GM18519 (cell line): Measurements from ENCODE around the gene MOB1A.
A peak's percentile ranks its signal among the peaks of the same experiment; 100 is the strongest.
"Not testable (repeated sequence)": the region's sequence is repeated elsewhere in the genome, so short reads cannot be mapped to it uniquely, and the experiment has no call there.

Source experiments
- ATAC-seq: cut with Tn5 transposase; IDR thresholded peaks from one replicate; pipeline ENCODE4 v1.9.1; 2021; ENCODE audit warnings: mild to moderate bottlenecking, moderate library complexity; ENCODE audit not compliant: unreplicated experiment, low FRiP score

MOB1A gene

DNA sequence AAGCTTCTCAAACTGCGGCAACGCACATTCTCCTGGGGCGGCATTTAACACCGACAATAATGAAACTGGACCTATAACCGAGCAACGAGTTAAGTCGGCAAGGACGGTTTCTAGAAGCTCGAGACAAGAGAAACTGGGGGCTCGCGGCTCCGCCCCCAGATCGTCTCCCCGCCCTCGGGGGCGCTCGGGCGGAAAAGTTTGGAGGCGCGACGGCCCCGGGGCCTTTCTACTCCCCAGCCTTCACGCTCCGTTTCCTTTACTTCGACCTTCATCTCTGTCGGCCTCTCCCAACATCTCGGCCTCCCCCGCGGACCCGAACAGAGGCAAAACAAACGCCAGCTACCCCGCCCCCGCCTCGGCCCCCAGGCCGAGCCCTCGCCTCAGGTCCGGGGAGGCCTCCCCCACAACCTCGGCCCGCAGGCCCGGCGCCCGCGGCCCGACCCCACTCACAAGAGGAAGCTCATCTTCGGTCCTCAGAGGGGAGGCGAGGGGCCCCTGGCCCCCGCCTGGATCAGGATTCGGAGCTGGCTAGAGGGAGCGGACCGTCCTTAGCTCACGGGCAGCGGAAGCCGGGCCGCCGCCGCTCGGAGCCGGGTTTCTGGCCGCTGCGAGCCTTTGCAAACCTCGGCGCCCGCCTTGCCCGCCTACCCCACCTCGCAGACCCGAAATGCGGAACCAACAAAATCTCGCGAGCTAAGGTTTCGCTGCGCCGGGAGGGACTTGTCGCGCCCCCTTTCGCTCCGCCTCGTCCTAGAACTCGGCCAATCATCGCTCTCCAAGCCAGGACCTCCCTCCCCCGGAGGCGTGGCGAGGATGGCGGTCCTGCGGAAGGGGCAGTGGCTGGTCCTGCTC is at the start of gene MOB1A:
TSS of gene MOB1A (minus strand) at position 669 of the 852 bp plus-strand sequence. CDS start at position 464, 205 bp downstream.
- peak; percentile 67 for ATAC-seq

GRCh38 chr2:74227646-74228045 is 49.0 kb upstream of the MOB1A start:
- ATAC-seq, result no peak

DNA sequence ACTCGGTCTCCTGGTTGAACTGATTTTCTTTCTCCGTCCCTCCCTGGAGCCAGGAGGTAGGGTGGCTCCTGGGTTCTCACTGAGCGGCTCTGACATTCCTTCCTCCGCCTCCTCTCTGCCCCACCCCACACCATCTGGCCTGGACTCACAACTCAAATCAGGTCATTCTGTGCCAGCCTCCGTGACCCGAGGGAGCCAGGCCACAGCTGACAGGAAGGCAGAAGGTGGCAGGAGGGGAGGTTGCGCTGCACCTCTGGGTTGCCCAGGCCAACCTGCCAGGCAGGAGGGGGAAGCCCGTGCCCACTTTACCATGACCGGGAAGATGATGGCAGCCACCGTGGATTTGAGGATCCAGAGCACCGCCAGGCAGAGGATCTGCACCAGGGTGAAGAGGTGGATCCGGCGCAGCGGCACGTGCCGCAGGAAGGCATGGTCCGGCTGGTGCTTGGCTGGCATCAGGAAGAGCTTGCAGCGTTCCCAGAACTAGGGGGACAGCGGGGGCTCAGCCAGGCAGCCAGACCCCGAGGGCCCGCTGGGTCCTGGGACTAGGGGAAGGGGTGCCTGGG is 48.1 kb upstream of the MOB1A start:
- no peak for ATAC-seq

DNA sequence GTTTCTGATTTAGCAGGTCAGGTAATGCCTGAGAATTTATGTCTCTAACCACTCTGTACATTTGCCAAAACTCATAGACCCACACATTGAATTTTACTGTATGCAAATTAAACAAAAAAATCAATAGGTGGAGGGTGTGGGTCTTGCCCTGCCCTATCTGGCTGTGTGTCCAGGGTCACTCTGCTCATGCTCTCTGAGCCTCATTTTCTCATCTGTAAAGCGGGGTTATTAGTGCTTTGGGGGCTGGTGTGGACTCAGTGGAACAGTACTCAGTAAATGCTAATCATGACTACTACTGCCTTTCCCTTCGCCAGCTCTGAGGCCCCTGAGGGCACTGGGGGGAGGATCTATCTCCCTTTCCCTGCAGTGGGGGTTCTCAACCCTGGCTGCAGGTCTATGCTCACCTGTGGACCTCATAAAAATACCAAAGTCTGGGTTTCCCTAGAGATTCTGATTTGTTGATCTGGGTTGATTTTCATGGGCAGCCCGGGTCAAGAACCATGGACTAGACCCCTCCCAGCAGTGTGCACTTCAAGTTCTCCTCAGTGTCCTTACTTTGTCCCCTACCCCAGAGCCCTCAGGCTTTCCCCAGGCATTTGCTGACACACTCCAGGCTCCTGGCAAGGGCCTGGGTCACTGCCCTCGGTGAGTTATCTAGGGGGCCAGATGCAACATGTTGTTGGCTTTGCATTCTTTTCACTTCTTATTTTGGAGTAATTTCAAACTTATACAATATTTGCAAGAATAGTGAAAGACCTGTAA is 47.2 kb upstream of the MOB1A start:
- no peak for ATAC-seq

- ATAC-seq, result no peak
These were observed 45.5 kb upstream of the MOB1A start for GRCh38 chr2:74223941-74224770.

- ATAC-seq, result no peak
These were observed 43.6 kb upstream of the MOB1A start for GRCh38 chr2:74222300-74222650.

GRCh38 chr2:74221604-74222299 is 43.1 kb upstream of the MOB1A start:
- ATAC-seq, result no peak

GRCh38 chr2:74221091-74221490 is 42.4 kb upstream of the MOB1A start:
- ATAC-seq, result no peak

DNA sequence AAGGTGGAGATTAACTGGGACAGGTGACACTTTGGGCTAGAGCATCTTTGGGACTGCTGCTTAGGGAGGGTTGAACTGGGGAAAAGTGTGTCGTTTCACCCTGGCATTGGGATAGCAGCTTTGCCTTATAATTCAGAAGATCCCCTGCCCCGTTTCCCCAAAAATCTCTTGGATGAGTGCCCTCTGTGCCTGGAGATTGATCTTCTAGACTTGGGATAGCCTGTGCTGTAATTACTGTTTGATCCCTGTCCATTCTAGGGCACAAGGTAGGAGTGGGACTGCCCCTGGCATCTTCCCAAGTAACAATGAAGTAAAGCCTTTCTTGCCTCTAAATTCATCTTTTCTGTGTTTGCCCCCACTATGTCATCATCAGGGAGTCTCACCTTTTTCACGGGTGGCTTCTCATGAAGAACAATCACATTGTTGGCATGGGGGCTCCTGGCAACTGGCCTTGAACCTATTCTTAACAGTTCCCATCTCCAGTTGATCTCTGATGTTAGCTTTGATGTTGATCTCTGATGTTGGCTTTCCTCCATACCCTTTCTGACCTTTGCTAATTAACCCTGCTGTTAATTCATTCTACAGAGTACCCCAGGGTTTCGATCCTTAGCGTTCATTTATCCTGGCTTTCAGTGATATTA is 41.3 kb upstream of the MOB1A start:
- no peak for ATAC-seq

- ATAC-seq, result no peak
These were observed 38.0 kb upstream of the MOB1A start for GRCh38 chr2:74216642-74217041.

DNA sequence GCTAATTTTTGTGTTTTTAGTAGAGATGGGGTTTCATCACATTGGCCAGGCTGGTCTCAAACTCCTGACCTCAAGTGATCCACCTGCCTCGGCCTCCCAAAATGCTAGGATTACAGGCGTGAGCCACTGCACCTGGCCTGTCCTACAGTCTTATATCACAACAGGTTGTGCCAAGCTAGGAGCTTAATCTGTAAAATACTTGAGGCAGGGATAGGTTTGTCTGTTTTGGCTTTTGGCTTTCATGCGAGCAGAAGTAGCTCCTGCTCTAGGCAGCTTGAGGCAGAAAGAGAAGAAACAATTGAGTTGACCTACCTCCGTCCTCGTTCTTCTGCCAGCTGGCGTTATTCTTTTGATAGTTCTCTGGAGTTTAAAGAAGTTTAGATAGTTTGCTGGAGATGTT is 37.1 kb upstream of the MOB1A start:
- ATAC-seq, result not testable (repeated sequence)

- no peak for ATAC-seq
These were observed 34.2 kb upstream of the MOB1A start for GRCh38 chr2:74212702-74213410.

DNA sequence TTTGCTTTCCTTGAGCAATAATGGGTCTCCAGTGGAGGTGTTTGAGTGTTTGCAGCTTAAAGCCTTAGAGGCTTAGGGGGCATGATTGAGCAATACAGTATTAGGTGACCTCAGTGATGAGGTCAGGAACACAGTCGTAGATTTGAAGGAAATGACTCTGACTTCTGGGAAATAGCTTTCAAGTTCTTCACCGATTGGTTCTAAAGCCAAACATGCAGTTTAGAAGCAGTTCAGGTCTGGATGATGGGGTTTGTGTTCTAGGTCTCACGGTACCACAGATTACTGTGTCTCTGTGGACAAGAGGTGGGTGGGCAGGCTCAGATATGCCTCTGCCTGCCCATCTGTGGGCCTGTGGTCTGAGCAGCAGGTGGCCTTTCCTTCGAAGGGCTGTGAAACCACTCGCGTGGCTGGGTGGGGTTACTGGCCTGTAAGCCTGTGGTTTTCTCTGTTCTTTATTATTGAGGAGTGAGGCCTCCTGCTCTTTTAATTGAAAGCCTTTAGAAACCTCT is 27.6 kb upstream of the MOB1A start:
- ATAC-seq, result peak; percentile 52

- ATAC-seq, result no peak
These were observed 26.9 kb upstream of the MOB1A start for GRCh38 chr2:74205596-74205995.

DNA sequence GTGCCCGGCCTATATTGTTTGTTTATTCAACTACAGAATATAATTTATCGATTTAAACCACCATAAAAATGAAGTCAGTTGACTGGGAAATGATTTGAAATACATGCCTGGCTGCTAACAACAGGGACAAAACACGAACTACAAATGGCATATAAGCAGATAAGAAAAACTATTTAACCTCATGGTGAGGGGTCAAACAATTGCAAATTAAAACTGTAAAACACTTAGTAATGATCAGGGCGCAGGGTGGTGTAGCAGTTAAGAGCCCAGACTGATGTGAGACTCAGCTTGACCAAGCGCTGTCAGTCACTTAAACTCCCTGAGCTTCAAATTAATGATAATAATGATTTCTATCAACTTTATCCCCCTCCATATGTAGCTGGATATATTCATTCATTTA is 26.4 kb upstream of the MOB1A start:
- ATAC-seq, result no peak

DNA sequence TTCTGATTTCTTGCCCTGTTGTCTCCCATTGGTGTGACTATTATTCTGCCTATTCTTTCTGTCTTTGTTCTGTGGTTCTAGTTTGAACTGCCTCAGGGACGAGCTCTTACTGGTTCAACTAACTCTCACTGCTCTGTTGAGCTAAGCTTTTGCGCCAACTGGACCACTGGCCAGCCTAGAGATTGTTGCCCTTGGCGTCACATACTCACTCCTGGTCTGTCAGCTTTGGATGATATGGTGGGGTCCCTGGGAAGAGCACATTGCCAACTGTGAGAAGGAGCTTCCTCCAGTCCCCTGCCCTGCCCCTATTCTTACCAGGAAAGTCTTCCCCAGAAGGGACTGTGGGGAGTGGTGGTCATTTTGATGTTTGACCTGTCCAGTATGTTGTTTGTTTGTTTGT is 25.8 kb upstream of the MOB1A start:
- no peak for ATAC-seq

DNA sequence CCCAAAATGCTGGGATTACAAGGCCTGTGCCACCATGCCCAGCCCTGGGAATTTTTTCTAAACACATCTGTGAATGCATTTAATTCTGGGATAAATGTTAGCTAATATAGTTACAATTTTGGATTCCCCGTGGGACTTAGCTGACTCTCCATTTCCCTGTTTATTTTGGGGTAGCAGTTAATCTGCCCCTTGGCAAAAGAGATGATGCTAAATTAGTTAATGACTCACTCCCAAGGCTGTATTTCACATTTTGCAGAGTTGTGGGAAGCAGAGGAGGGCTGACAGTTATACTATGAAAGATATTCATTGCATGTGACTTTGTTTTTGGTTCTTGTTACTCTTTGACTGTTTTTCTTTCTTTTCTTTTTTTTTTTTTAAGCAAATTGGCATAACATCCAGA is 22.9 kb upstream of the MOB1A start:
- no peak for ATAC-seq

DNA sequence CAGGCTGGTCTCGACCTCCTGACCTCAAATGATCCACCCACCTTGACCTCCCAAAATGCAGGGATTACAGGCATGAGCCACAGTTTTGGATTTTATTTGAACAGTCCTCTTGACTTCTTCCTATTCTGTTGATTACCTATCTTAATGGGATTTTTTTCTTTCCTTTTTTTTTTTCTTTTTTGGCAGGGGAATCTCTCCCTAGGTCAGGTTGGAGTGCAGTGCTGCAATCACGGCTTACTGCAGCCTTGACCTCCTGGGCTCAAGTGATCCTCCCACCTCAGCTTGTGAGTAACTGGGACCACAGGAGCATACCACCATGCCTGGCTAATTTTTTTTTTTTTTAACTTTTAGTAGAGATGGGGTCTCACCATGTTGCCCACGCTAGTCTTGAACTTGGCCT is 22.5 kb upstream of the MOB1A start:
- ATAC-seq, result no peak

- ATAC-seq, result no peak
These were observed 21.2 kb upstream of the MOB1A start for GRCh38 chr2:74199871-74200305.
